T-helper 2 cell treated with Interferon-gamma antibody and Interleukin-4, amounts not matched to agents 5 μg/mL and 100 μg/mL, for 36 hours (primary cell): ENCODE measurements around the gene EPB41L4B.
"Not testable (repeated sequence)": the region's sequence is repeated elsewhere in the genome, so short reads cannot be mapped to it uniquely, and the experiment has no call there.

Experiments
- DNase-seq: peaks from one replicate; pipeline ENCODE4 v3.0.0; 2021; ENCODE audit warnings: low spot score
- H3K27ac Mint-ChIP-seq: one replicate; pipeline ENCODE4 v1.8.0; 2021; ENCODE audit warnings: mild to moderate bottlenecking, mixed read lengths
- H3K27me3 Mint-ChIP-seq: one replicate; pipeline ENCODE4 v1.8.0; 2021; ENCODE audit warnings: low read depth, mixed read lengths
- H3K36me3 Mint-ChIP-seq: one replicate; pipeline ENCODE4 v1.8.0; 2021; ENCODE audit warnings: low read depth, mixed read lengths
- H3K4me1 Mint-ChIP-seq: one replicate; pipeline ENCODE4 v1.8.0; 2021; ENCODE audit warnings: low read depth, mixed read lengths
- H3K4me3 Mint-ChIP-seq: one replicate; pipeline ENCODE4 v1.8.0; 2022; ENCODE audit warnings: mild to moderate bottlenecking, moderate library complexity, mixed read lengths
- H3K9me3 Mint-ChIP-seq: one replicate; pipeline ENCODE4 v1.8.0; 2021; ENCODE audit warnings: mixed read lengths

Gene EPB41L4B

GRCh38 chr9:109301012-109301411 lies 19.8 kb downstream of the EPB41L4B start:
- Mint-ChIP-seq H3K9me3 (no peaks in the 10 kb centered on the region), H3K27me3 (peaks cover 23% of the 10 kb centered on the region), H3K4me1 (peaks cover 1% of the 10 kb centered on the region), H3K27ac (no peak overlapping the region), H3K4me3 (no peak overlapping the region), H3K36me3 (no peaks in the 10 kb centered on the region)
- DNase-seq: no peak

GRCh38 chr9:109299891-109300290 lies 21.0 kb downstream of the EPB41L4B start:
- DNase-seq: no peak
- H3K36me3 Mint-ChIP-seq: no peaks in the 10 kb centered on the region
- H3K4me3 Mint-ChIP-seq: no peak overlapping the region
- peaks cover 31% of the 10 kb centered on the region for H3K27me3 Mint-ChIP-seq
- no peak overlapping the region for H3K27ac Mint-ChIP-seq
- peaks cover 5% of the 10 kb centered on the region for H3K4me1 Mint-ChIP-seq
- H3K9me3 Mint-ChIP-seq: no peaks in the 10 kb centered on the region

GRCh38 chr9:109297899-109298298 lies 23.0 kb downstream of the EPB41L4B start:
- DNase-seq: no peak
- Mint-ChIP-seq H3K27ac (no peak overlapping the region), H3K27me3 (peaks cover 32% of the 10 kb centered on the region), H3K36me3 (no peaks in the 10 kb centered on the region), H3K4me1 (peaks cover 5% of the 10 kb centered on the region), H3K9me3 (no peaks in the 10 kb centered on the region), H3K4me3 (no peak overlapping the region)

- H3K36me3 Mint-ChIP-seq: no peaks in the 10 kb centered on the region
- H3K27me3 Mint-ChIP-seq: peaks cover 24% of the 10 kb centered on the region
- no peak overlapping the region for H3K27ac Mint-ChIP-seq
- H3K4me1 Mint-ChIP-seq: peaks cover 5% of the 10 kb centered on the region
- no peaks in the 10 kb centered on the region for H3K9me3 Mint-ChIP-seq
- no peak overlapping the region for H3K4me3 Mint-ChIP-seq
- no peak for DNase-seq
Observed at GRCh38 chr9:109295221-109296130, 25.4 kb downstream of the EPB41L4B start.

GRCh38 chr9:109290385-109290784 lies 30.5 kb downstream of the EPB41L4B start:
- Mint-ChIP-seq H3K36me3 (no peaks in the 10 kb centered on the region), H3K4me3 (no peak overlapping the region), H3K27me3 (peaks cover 4% of the 10 kb centered on the region), H3K27ac (no peak overlapping the region), H3K4me1 (peaks cover under 1% of the 10 kb centered on the region), H3K9me3 (no peaks in the 10 kb centered on the region)
- no peak for DNase-seq

- Mint-ChIP-seq H3K4me3 (no peak overlapping the region), H3K4me1 (no peaks in the 10 kb centered on the region), H3K27ac (no peak overlapping the region), H3K36me3 (no peaks in the 10 kb centered on the region), H3K27me3 (peaks cover under 1% of the 10 kb centered on the region), H3K9me3 (no peaks in the 10 kb centered on the region)
- no peak for DNase-seq
Observed at GRCh38 chr9:109289931-109290330, 30.9 kb downstream of the EPB41L4B start.

GRCh38 chr9:109289186-109289585 lies 31.7 kb downstream of the EPB41L4B start:
- H3K9me3 Mint-ChIP-seq: no peaks in the 10 kb centered on the region
- H3K4me3 Mint-ChIP-seq: no peak overlapping the region
- H3K4me1 Mint-ChIP-seq: no peaks in the 10 kb centered on the region
- no peak for DNase-seq
- peaks cover 3% of the 10 kb centered on the region for H3K27me3 Mint-ChIP-seq
- H3K27ac Mint-ChIP-seq: no peak overlapping the region
- H3K36me3 Mint-ChIP-seq: no peaks in the 10 kb centered on the region

GRCh38 chr9:109286981-109287380 lies 33.9 kb downstream of the EPB41L4B start:
- Mint-ChIP-seq H3K4me1 (no peaks in the 10 kb centered on the region), H3K27ac (no peak overlapping the region), H3K9me3 (no peaks in the 10 kb centered on the region), H3K27me3 (peaks cover 9% of the 10 kb centered on the region), H3K4me3 (no peak overlapping the region), H3K36me3 (no peaks in the 10 kb centered on the region)
- no peak for DNase-seq

- DNase-seq: no peak
- no peak overlapping the region for H3K4me3 Mint-ChIP-seq
- no peaks in the 10 kb centered on the region for H3K36me3 Mint-ChIP-seq
- peaks cover 9% of the 10 kb centered on the region for H3K27me3 Mint-ChIP-seq
- H3K27ac Mint-ChIP-seq: no peak overlapping the region
- no peaks in the 10 kb centered on the region for H3K9me3 Mint-ChIP-seq
- H3K4me1 Mint-ChIP-seq: no peaks in the 10 kb centered on the region
Observed at GRCh38 chr9:109286571-109286977, 34.3 kb downstream of the EPB41L4B start.

- not testable (repeated sequence) for H3K4me1 Mint-ChIP-seq, H3K36me3 Mint-ChIP-seq, DNase-seq, H3K4me3 Mint-ChIP-seq, H3K9me3 Mint-ChIP-seq, H3K27ac Mint-ChIP-seq
- peaks cover 14% of the 10 kb centered on the region for H3K27me3 Mint-ChIP-seq
Observed at GRCh38 chr9:109283672-109284071, 37.2 kb downstream of the EPB41L4B start.

- H3K27ac Mint-ChIP-seq: no peak overlapping the region
- DNase-seq: no peak
- no peaks in the 10 kb centered on the region for H3K4me1 Mint-ChIP-seq
- peaks cover 14% of the 10 kb centered on the region for H3K27me3 Mint-ChIP-seq
- no peaks in the 10 kb centered on the region for H3K36me3 Mint-ChIP-seq
- H3K9me3 Mint-ChIP-seq: no peaks in the 10 kb centered on the region
- H3K4me3 Mint-ChIP-seq: no peak overlapping the region
Observed at GRCh38 chr9:109283012-109283411, 37.8 kb downstream of the EPB41L4B start.

GRCh38 chr9:109282302-109282701 lies 38.6 kb downstream of the EPB41L4B start:
- Mint-ChIP-seq H3K4me1 (no peaks in the 10 kb centered on the region), H3K9me3 (no peaks in the 10 kb centered on the region), H3K36me3 (no peaks in the 10 kb centered on the region), H3K27ac (no peak overlapping the region), H3K4me3 (no peak overlapping the region), H3K27me3 (peaks cover 14% of the 10 kb centered on the region)
- DNase-seq: no peak

GRCh38 chr9:109281518-109281917 lies 39.3 kb downstream of the EPB41L4B start:
- Mint-ChIP-seq H3K4me1 (no peaks in the 10 kb centered on the region), H3K4me3 (no peak overlapping the region)

GRCh38 chr9:109278848-109279247 lies 42.0 kb downstream of the EPB41L4B start:
- Mint-ChIP-seq H3K36me3 (no peaks in the 10 kb centered on the region), H3K27ac (no peak overlapping the region), H3K4me3 (no peak overlapping the region), H3K4me1 (no peaks in the 10 kb centered on the region), H3K27me3 (peaks cover 14% of the 10 kb centered on the region), H3K9me3 (no peaks in the 10 kb centered on the region)
- no peak for DNase-seq

More at GRCh38 chr9:109281518-109281917, 39.3 kb downstream of the EPB41L4B start:
- H3K9me3 Mint-ChIP-seq: no peaks in the 10 kb centered on the region
- peaks cover 17% of the 10 kb centered on the region for H3K27me3 Mint-ChIP-seq
- H3K27ac Mint-ChIP-seq: no peak overlapping the region
- no peaks in the 10 kb centered on the region for H3K36me3 Mint-ChIP-seq
- no peak for DNase-seq

GRCh38 chr9:109278216-109278615 lies 42.6 kb downstream of the EPB41L4B start:
- no peak for DNase-seq
- Mint-ChIP-seq H3K27me3 (peaks cover 12% of the 10 kb centered on the region), H3K4me1 (no peaks in the 10 kb centered on the region), H3K27ac (no peak overlapping the region), H3K4me3 (no peak overlapping the region), H3K9me3 (no peaks in the 10 kb centered on the region), H3K36me3 (no peaks in the 10 kb centered on the region)
